Measurements from ENCODE around the gene CTSZ.

Gene CTSZ

GRCh38 chr20:59025511-59025910 is 18.5 kb upstream of the CTSZ start:
- no peak for TF ChIP-seq CTCF (conservative IDR thresholded peaks at IDR 0.05; ENCODE audit: low read depth, low read length)
- no peak overlapping the region for H3K4me3 ChIP-seq (ENCODE audit: low read depth, low read length)
- no peak for DNase-seq (ENCODE audit: low read depth)

- TF ChIP-seq CTCF (conservative IDR thresholded peaks at IDR 0.05; ENCODE audit: low read depth, low read length): no peak
- DNase-seq (ENCODE audit: low read depth): no peak
- no peak overlapping the region for H3K4me3 ChIP-seq (ENCODE audit: low read depth, low read length)
These were observed 18.0 kb upstream of the CTSZ start for GRCh38 chr20:59025086-59025485.

- H3K4me3 ChIP-seq (ENCODE audit: low read depth, low read length): no peak overlapping the region
- no peak for DNase-seq (ENCODE audit: low read depth)
- TF ChIP-seq CTCF (conservative IDR thresholded peaks at IDR 0.05; ENCODE audit: low read depth, low read length): no peak
These were observed 17.1 kb upstream of the CTSZ start for GRCh38 chr20:59024111-59024530.

GRCh38 chr20:59023616-59024015 is 16.6 kb upstream of the CTSZ start:
- no peak overlapping the region for H3K4me3 ChIP-seq (ENCODE audit: low read depth, low read length)
- TF ChIP-seq CTCF (conservative IDR thresholded peaks at IDR 0.05; ENCODE audit: low read depth, low read length): no peak
- no peak for DNase-seq (ENCODE audit: low read depth)

- no peak for TF ChIP-seq CTCF (conservative IDR thresholded peaks at IDR 0.05; ENCODE audit: low read depth, low read length)
- DNase-seq (ENCODE audit: low read depth): no peak
- H3K4me3 ChIP-seq (ENCODE audit: low read depth, low read length): no peak overlapping the region
These were observed 15.7 kb upstream of the CTSZ start for GRCh38 chr20:59022754-59023153.

- no peak for TF ChIP-seq CTCF (conservative IDR thresholded peaks at IDR 0.05; ENCODE audit: low read depth, low read length)
- peak; percentile 57 for DNase-seq (ENCODE audit: low read depth)
- H3K4me3 ChIP-seq (ENCODE audit: low read depth, low read length): no peak overlapping the region
These were observed 14.0 kb upstream of the CTSZ start for GRCh38 chr20:59020938-59021551.

GRCh38 chr20:59019217-59019616 is 12.2 kb upstream of the CTSZ start, which contains the start of gene TUBB1:
Gene TUBB1 (plus strand): TSS chr20:59019429. CDS start chr20:59019523, 94 bp downstream.
- DNase-seq (ENCODE audit: low read depth): no peak
- no peak for TF ChIP-seq CTCF (conservative IDR thresholded peaks at IDR 0.05; ENCODE audit: low read depth, low read length)
- no peak within 1 kb of the TSS for H3K4me3 ChIP-seq (ENCODE audit: low read depth, low read length)
